Lower leg skin (tissue), 4 donors: Measurements from ENCODE around the gene ATP13A3. TPM values are rescaled to one million over a fixed set of nuclear protein-coding genes. Genes with fewer than 3 reads are reported as not detected.

Experiments used
- total RNA-seq, 4 donors: library from RNA; depleted of rRNA; stranded (reverse); fragments of >200 nt; gene quantifications; one replicate each; pipeline ENCODE4 v1.1.0, GENCODE V29; 2016

Gene ATP13A3
- total RNA-seq, 4 donors from 2014 or later: 35.0 to 40.6 (median 38.2) TPM

Other genes starting within 250 kb of the ATP13A3 start
- under 1 TPM in 1 of 4 donors, not detected in 3; 0.10 TPM for gene CPN2, start 135.7 kb downstream of the ATP13A3 start, total RNA-seq
- 10 to 100 TPM in 1 of 4 donors, 1 to 10 TPM in 1, under 1 TPM in 2; 0.08 to 21.0 (median 0.63) TPM for gene LRRC15, start 117.3 kb downstream of the ATP13A3 start, total RNA-seq
- under 1 TPM in 1 of 4 donors, not detected in 3; 0.06 TPM for gene GP5, start 87.7 kb downstream of the ATP13A3 start, total RNA-seq
- 1 to 10 TPM; 1.2 to 8.5 (median 4.6) TPM for gene TMEM44, start 146.4 kb upstream of the ATP13A3 start, total RNA-seq
- 10 to 100 TPM; 31.7 to 45.9 (median 38.9) TPM for gene LSG1, start 185.2 kb upstream of the ATP13A3 start, total RNA-seq
- 100 to 1,000 TPM in 1 of 4 donors, 10 to 100 TPM in 3; 56.0 to 104 (median 77.1) TPM for gene FAM43A, start 198.9 kb upstream of the ATP13A3 start, total RNA-seq